IPS-NIHi11 (cell line): ENCODE results near the gene PIR.

Source experiments
- DNase-seq: peaks from one replicate; pipeline ENCODE4 v3.0.0; 2012; ENCODE audit warnings: mixed read lengths, low spot score

Gene PIR

GRCh38 chrX:15493118-15493962 is at the start of gene PIR:
Gene PIR (minus strand): TSS chrX:15493333. CDS start chrX:15491257, 2,076 bp downstream.
- peak; percentile 91 for DNase-seq

- DNase-seq = no peak
Measured at GRCh38 chrX:15530318-15530717, 37.2 kb upstream of the PIR start.

GRCh38 chrX:15529165-15529564 is 36.0 kb upstream of the PIR start:
- no peak for DNase-seq

GRCh38 chrX:15525664-15526416 is 32.7 kb upstream of the PIR start:
- DNase-seq = no peak

GRCh38 chrX:15524417-15524816 is 31.3 kb upstream of the PIR start:
- no peak for DNase-seq

- DNase-seq = no peak
Measured at GRCh38 chrX:15523088-15523487, 30.0 kb upstream of the PIR start.

GRCh38 chrX:15522464-15522863 is 29.3 kb upstream of the PIR start:
- no peak for DNase-seq

- no peak for DNase-seq
Measured at GRCh38 chrX:15515931-15516330, 22.8 kb upstream of the PIR start.

GRCh38 chrX:15514279-15514678 is 21.1 kb upstream of the PIR start:
- no peak for DNase-seq

- no peak for DNase-seq
Measured at GRCh38 chrX:15512401-15512965, 19.4 kb upstream of the PIR start.

GRCh38 chrX:15511563-15511962 is 18.4 kb upstream of the PIR start:
- no peak for DNase-seq

GRCh38 chrX:15509845-15510244 is 16.7 kb upstream of the PIR start:
- DNase-seq = no peak

- DNase-seq = no peak
Measured at GRCh38 chrX:15507005-15507404, 13.9 kb upstream of the PIR start.

- no peak for DNase-seq
Measured at GRCh38 chrX:15505101-15505500, 12.0 kb upstream of the PIR start.

- DNase-seq = no peak
Measured at GRCh38 chrX:15504661-15505060, 11.5 kb upstream of the PIR start.

- no peak for DNase-seq
Measured at GRCh38 chrX:15501506-15501905, 8.4 kb upstream of the PIR start.

- no peak for DNase-seq
Measured at GRCh38 chrX:15500497-15500966, 7.4 kb upstream of the PIR start, which contains the start of gene BMX. Gene BMX (plus strand): TSS chrX:15500807. CDS start chrX:15508354, 7,547 bp downstream.

- DNase-seq = no peak
Measured at GRCh38 chrX:15499976-15500375, 6.8 kb upstream of the PIR start.

- DNase-seq = no peak
Measured at GRCh38 chrX:15498741-15499140, 5.6 kb upstream of the PIR start.

GRCh38 chrX:15497865-15498264 is 4.7 kb upstream of the PIR start:
- peak; percentile 67 for DNase-seq

- DNase-seq = no peak
Measured at GRCh38 chrX:15496824-15497223, 3.7 kb upstream of the PIR start.

- no peak for DNase-seq
Measured at GRCh38 chrX:15495801-15496200, 2.7 kb upstream of the PIR start.

GRCh38 chrX:15492469-15492868 is 664 bp downstream of the PIR start:
- DNase-seq = no peak
